Activated CD4-positive, alpha-beta T cell treated with anti-CD3 and anti-CD28 coated beads, Interleukin-2, amount 50 U/mL, for 16 hours (primary cell): ENCODE results near the gene SUV39H1.
"Not testable (repeated sequence)": the region's sequence is repeated elsewhere in the genome, so short reads cannot be mapped to it uniquely, and the experiment has no call there.

Experiments used
- DNase-seq: peaks from one replicate; pipeline ENCODE4 v3.0.0-alpha.2; 2020

The SUV39H1 gene, protein sequence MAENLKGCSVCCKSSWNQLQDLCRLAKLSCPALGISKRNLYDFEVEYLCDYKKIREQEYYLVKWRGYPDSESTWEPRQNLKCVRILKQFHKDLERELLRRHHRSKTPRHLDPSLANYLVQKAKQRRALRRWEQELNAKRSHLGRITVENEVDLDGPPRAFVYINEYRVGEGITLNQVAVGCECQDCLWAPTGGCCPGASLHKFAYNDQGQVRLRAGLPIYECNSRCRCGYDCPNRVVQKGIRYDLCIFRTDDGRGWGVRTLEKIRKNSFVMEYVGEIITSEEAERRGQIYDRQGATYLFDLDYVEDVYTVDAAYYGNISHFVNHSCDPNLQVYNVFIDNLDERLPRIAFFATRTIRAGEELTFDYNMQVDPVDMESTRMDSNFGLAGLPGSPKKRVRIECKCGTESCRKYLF

DNA sequence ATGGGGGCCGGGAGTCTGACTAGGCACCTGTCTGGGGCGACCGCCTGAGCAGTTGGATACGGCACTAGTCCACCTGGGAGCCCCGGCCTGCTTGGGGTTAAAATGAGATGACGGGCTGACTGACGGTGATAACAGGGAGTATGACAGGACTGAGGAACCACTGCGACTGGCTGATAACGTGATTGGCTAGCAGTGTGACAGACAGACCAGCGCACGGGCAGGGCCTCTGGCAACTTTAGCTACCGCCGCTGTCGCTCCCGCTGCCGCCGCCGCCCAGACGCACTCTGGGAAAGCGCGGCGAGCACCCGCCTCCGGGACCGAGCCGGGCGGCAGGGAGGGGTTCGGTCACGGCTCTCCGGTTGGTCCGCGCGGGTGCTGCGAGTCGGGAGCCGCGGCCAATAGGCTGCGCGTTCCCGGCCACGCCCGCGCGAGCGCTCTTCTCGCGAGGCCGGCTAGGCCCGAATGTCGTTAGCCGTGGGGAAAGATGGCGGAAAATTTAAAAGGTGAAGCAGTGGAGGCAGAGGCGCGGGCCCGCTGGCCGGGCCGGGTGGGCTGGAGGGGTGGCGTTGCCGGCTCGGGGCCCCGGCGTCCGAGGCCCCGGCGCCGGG, at the start of gene SUV39H1:
Gene SUV39H1 (plus strand): TSS at position 434 of the 608 bp plus-strand sequence. CDS start 51 bp downstream, at position 485.
- peak; percentile 88 for DNase-seq

DNA sequence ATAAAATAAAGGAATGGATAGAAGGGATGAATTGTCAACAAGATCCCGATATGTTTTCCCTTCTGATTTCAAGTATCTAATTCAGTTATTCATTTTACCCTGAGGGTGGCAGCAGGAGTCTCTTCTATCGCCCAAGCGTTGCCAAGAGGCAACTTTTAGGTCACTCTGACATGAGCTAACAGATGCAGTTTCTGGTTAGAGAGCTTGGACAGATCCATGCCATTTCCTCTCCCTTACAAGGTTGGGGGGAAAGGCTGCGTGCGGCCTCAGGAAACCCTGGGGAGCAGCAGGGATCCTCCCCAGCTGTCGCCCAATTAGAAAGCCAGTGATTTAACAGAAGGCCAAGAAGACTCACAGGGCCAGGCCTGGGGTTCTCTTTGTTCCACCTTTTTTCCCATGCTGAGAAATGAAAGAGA, 48.2 kb upstream of the SUV39H1 start:
- peak; percentile 31 for DNase-seq

DNA sequence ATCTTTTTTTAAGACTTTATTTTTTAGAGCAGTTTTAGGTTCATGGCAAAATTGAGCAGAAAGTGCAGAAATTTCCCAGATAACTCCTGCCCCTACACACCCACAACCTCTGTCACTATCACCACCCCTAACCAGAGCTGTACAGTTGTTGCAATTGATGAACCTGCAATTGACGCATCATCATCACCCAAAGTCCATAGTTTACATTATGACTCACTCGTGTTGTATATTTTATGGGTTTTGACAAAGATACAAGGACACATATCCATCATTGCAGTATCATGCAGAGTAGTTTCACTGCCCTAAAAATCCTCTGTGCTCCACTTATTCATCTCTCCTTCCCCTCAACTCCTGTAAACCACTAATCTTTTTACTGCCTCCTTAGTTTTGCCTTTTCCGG, 47.4 kb upstream of the SUV39H1 start:
- no peak for DNase-seq

DNA sequence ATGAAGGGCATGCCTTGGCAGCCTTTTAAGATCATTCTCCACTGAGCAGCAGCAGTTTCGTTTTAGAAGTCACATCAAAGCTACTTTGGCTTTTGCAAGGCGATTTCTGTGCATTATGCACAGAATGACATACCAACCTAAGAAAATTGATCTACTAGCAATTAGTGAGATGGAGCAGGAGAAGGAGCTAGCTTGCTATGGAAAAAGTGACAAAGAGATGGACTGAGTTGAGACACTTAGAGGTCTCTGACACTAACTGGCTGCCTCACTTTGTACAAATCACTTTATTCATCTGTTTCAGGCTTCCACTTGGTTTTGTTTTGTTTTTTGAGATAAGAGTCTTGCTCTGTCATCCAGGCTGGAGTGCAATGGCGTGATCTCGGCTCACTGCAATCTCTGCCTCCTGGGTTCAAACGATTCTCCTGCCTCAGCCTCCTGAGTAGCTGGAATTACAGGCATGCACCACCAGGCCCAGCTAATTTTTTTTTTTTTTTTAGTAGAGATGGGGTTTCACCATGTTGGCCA, 44.4 kb upstream of the SUV39H1 start:
- not testable (repeated sequence) for DNase-seq

- DNase-seq: not testable (repeated sequence)
These were observed 41.8 kb upstream of the SUV39H1 start for GRCh38 chrX:48654746-48655145.

GRCh38 chrX:48659686-48660085, 36.8 kb upstream of the SUV39H1 start:
- not testable (repeated sequence) for DNase-seq

DNA sequence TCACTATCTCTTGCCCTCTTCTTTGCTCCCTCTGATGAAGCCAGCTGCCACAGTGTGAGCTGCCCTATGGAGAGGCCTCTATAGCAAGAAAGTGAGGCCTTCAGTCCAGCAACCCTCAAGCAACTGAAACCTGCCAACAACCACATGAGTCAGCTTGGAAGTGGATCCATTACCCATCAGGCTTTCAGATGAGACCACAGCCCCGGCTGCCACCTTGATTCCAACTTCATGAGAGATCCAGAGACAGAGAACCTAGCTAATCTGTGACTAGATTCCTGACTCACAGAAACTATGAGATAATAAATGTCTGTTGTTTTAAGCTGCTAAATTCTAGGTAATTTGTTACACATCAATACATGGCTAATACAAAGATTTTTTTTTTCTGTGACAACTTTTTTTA, 33.3 kb upstream of the SUV39H1 start:
- DNase-seq: no peak

DNA sequence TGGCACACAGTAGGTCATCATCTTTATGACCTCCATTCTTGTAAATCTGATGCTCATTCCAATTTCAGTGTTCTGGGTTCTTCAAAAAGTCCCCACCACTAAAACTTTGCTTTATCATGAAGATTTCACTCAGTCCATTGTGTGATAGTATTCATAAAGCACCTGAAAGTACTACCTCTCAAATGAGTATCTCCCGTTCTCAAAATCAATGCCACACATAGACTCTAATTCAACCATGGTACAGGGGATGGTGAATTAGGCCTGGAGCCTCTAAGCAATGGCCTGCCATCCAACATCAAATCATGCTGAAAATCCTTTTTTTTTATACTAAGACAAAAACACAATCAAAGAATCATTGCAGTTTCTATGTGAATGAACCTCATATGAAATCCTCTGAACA, 32.4 kb upstream of the SUV39H1 start:
- DNase-seq: no peak

GRCh38 chrX:48665991-48666390, 30.5 kb upstream of the SUV39H1 start:
- DNase-seq: no peak

- DNase-seq: no peak
These were observed 29.9 kb upstream of the SUV39H1 start for GRCh38 chrX:48666649-48667048.

DNA sequence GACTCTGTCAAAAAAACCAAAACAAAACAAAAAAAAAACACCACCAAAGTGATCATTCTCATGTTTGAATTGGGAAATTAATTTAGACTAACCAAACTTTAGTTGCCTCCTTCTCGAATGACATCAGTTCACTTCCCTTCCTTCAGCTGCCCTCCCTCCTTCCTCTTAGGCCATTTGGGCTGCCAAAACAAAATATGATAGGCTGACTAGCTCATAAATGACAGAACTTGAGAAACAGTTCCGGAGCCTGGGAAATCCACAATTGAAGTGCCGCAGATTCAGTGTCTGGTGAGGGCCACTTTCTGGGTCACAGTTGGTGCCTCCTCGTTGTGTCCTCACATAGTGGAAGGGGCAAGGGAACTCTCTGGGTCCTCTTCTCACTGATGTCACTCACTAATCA, 29.0 kb upstream of the SUV39H1 start:
- no peak for DNase-seq

- not testable (repeated sequence) for DNase-seq
These were observed 28.3 kb upstream of the SUV39H1 start for GRCh38 chrX:48668187-48668586.

DNA sequence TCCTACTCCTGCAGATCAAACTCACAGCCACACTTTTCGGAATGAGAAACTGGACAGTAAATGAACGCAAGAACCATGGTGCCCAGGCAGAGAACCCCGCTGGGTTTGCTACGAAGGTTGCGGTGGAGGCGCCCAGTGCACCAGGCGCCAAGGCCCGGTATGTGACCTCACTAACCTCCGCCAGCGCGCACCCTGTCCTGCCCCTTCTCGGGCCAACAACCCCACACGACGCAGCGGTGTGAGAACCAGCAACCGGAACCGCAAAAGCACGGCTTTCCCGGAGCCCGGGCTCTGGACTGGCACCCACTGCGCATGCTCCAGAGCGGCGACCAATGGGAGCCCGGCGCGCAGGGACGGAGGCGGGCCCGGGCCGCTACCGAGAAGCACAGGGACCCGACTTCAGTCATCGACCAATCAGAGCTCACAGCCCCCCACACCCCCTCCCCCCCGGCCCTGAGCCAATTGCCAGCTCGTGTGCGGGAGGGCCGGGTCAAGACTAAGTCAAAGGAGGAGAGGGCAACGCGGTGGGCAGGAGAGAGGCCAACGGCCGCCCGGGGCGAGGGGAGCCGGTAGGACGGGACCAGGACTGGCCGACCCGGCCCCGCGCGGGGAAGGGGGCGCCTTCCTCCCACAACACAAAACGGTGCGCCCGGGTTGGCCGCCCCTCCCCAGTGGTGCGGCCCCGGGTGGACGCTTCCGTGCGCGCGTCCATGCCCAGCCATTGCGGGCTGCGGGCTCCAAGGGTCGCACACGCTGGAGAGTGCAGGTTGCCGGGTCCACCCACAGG, 20.2 kb upstream of the SUV39H1 start:
- DNase-seq: peak; percentile 92

DNA sequence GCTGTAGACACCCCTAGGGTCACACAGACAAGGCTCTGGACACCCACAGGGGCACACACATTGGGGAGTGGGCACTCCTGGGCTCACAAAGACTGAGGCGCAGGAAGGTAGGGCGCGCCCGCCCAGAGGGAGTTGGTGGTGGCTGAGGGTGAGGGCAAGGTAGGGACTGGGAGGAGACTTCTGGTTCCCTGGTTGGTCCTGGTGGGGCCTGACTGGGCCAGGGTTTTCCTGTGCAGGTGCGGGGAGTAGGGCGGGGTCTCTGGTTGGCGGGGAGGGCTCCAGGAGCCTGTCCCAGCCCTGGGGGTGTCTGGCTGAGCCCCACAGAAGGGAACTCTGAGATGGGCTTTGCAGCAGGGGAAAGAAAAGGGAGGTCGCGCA, 19.7 kb upstream of the SUV39H1 start:
- DNase-seq: no peak

- no peak for DNase-seq
These were observed 19.0 kb upstream of the SUV39H1 start for GRCh38 chrX:48677516-48677915.

- DNase-seq: peak; percentile 43
These were observed 16.1 kb upstream of the SUV39H1 start for GRCh38 chrX:48680467-48680866.

DNA sequence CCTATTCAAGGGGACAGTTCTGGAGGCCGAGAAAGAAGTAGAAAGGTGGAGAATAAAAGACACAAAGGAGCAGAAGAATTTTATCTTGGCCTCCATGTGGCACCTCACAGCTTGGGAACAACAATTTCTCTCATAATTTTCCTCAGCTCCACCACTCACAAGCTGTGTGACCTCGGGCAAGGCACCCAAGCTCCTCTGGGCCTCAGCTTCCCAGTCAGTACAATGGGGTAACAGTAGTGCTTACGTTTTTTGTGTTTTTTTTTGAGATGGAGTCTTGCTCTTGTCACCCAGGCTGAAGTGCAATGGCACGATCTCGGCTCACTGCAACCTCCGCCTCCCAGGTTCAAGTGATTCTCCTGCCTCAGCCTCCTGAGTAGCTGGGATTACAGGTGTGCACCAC, 15.6 kb upstream of the SUV39H1 start:
- DNase-seq: not testable (repeated sequence)

DNA sequence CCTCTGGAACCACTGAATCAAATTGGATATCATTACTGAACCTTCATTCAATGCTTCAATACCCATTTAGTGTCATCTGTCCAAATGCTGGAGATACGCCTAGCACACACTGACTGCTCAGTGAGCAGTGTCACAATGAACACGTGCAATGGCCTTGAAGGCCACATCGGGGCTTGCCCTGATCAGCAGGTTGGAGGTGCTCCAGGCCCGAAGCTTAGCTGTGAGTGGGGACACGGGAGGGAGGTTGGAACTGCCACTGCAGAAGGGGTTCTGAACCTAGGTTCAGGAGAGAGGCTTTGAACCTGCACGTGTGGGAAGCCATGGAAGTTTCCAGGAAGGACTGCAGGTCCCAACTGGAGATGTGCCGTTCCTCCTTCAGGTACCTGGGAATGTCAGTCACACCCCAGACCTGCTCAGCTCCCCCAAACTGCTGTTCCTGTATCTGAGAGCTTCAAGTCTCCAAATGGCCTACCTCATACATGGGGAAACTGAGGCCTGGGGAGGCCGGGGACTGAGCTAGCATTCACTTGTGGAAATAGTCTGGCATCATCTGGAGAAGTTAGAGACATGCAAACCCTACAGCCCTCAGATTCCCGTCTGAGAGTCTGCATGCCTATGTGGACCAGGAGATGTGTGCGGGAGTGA, 14.9 kb upstream of the SUV39H1 start:
- DNase-seq: no peak

DNA sequence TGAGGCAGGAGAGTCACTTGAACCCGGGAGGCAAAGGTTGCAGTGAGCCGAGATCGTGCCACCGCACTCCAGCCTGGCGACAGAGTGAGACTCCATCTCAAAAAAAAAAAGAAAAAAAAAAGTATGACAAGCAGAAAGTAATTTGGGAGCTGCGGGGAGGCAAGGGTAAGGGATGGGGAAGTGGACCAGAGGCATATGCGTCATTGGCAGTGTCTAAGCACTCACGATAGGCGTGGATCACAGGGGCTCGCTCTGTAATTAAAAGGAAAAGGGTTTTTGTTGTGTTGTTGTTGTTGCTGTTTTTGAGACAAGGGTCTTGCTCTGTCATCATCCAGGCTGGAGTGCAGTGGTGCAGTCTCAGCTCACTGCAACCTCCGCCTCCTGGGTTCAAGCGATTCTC, 13.7 kb upstream of the SUV39H1 start:
- DNase-seq: not testable (repeated sequence)

DNA sequence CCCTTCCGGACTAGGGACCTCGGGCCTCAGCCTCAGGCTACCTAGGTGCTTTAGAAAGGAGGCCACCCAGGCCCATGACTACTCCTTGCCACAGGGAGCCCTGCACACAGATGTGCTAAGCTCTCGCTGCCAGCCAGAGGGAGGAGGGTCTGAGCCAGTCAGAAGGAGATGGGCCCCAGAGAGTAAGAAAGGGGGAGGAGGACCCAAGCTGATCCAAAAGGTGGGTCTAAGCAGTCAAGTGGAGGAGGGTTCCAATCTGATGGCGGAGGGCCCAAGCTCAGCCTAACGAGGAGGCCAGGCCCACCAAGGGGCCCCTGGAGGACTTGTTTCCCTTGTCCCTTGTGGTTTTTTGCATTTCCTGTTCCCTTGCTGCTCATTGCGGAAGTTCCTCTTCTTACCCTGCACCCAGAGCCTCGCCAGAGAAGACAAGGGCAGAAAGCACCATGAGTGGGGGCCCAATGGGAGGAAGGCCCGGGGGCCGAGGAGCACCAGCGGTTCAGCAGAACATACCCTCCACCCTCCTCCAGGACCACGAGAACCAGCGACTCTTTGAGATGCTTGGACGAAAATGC, 13.0 kb upstream of the SUV39H1 start, which contains the start of gene WAS:
Gene WAS (plus strand): TSS at position 389 of the 572 bp plus-strand sequence. CDS start 55 bp downstream, at position 444.
- peak; percentile 80 for DNase-seq

DNA sequence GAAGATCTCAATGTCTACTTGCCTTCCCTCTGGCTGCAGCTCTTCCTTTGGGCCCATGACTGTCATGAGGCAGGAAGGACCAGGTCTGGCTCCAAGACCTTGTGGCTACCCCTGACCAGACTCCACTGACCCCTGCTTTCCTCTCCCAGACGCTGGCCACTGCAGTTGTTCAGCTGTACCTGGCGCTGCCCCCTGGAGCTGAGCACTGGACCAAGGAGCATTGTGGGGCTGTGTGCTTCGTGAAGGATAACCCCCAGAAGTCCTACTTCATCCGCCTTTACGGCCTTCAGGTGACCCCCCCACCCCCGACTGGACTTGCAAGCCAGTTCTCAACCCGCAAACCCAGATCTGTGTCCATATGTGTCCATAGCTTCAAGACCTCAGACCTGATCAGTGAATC, 12.4 kb upstream of the SUV39H1 start:
- DNase-seq: no peak

- DNase-seq: no peak
These were observed 11.1 kb upstream of the SUV39H1 start for GRCh38 chrX:48685416-48685815.
